Osteoblast (primary cell): ENCODE data around the gene DCK. TPM values are rescaled to one million over a fixed set of nuclear protein-coding genes. Genes with fewer than 3 reads are reported as not detected.
"Not testable (repeated sequence)": the region's sequence is repeated elsewhere in the genome, so short reads cannot be mapped to it uniquely, and the experiment has no call there.

Source experiments
- DNase-seq: peaks from one replicate; pipeline ENCODE4 v3.0.0; 2011; ENCODE audit warnings: low spot score, mixed read lengths; ENCODE audit not compliant: insufficient read length; ENCODE audit errors: missing footprints
- H2AFZ ChIP-seq: 2 replicates; pipeline ENCODE4 v1.6.0; 2011; ENCODE audit warnings: mild to moderate bottlenecking, low read length
- H3K27ac ChIP-seq: 2 replicates; pipeline ENCODE4 v1.5.1; 2011; ENCODE audit warnings: mild to moderate bottlenecking, low read depth, low read length, moderate library complexity
- H3K27me3 ChIP-seq: 2 replicates; pipeline ENCODE4 v1.6.0; 2012; ENCODE audit warnings: mild to moderate bottlenecking, control low read depth, inconsistent platforms, low read length, moderate library complexity; ENCODE audit not compliant: insufficient read depth
- H3K36me3 ChIP-seq: 2 replicates; pipeline ENCODE4 v1.5.1; 2011; ENCODE audit warnings: mild to moderate bottlenecking, low read length, control low read depth, moderate library complexity; ENCODE audit not compliant: insufficient read depth
- H3K4me1 ChIP-seq: 2 replicates; pipeline ENCODE4 v1.5.1; 2011; ENCODE audit warnings: mild to moderate bottlenecking, low read length, control low read depth, moderate library complexity; ENCODE audit not compliant: insufficient read depth
- H3K4me2 ChIP-seq: 2 replicates; pipeline ENCODE4 v1.6.0; 2011; ENCODE audit warnings: mild to moderate bottlenecking, low read length; ENCODE audit not compliant: insufficient read depth
- H3K4me3 ChIP-seq: fragments of 200-600 bp; sonication (generic); 3 replicates; pipeline ENCODE4 v1.5.1; 2012; ENCODE audit warnings: mild to moderate bottlenecking, low read length, inconsistent platforms; ENCODE audit not compliant: insufficient read depth
- H3K79me2 ChIP-seq: 2 replicates; pipeline ENCODE4 v1.6.0; 2012; ENCODE audit warnings: mild to moderate bottlenecking, low read length, control low read depth, inconsistent platforms; ENCODE audit not compliant: insufficient read depth
- H3K9me3 ChIP-seq: 2 replicates; pipeline ENCODE4 v1.5.1; 2011; ENCODE audit warnings: low read depth, low read length, control low read depth
- H4K20me1 ChIP-seq: 2 replicates; pipeline ENCODE4 v1.6.0; 2012; ENCODE audit warnings: mild to moderate bottlenecking, low read length, control low read depth; ENCODE audit not compliant: insufficient read depth
- CTCF ChIP-seq: IDR thresholded peaks from 2 replicates; pipeline ENCODE4 v1.5.1; 2011; ENCODE audit warnings: mild to moderate bottlenecking, low read depth, low read length, moderate library complexity; ENCODE audit errors: extremely low read depth
- total RNA-seq: library from RNA; depleted of rRNA; stranded (reverse); fragments of >200 nt; gene quantifications from 2 replicates; pipeline ENCODE4 v1.2.3, GENCODE V29; 2012

Gene DCK
- total RNA-seq, 1 donor = 13.8 TPM

- TF ChIP-seq CTCF = no peak
- Histone ChIP-seq H3K27me3 (no peaks in the 10 kb centered on the region), H4K20me1 (no peaks in the 10 kb centered on the region), H3K27ac (no peak overlapping the region), H3K9me3 (no peaks in the 10 kb centered on the region), H3K79me2 (peaks cover 31% of the 10 kb centered on the region), H3K36me3 (no peaks in the 10 kb centered on the region), H2AFZ (no peak overlapping the region), H3K4me1 (peaks cover 20% of the 10 kb centered on the region), H3K4me3 (no peak overlapping the region), H3K4me2 (no peak overlapping the region)
- DNase-seq = no peak
Measured at GRCh38 chr4:71011451-71011850, 18.0 kb downstream of the DCK start.

- H3K4me3 ChIP-seq = not testable (repeated sequence)
Measured at GRCh38 chr4:71017391-71017790, 23.9 kb downstream of the DCK start.

GRCh38 chr4:71020611-71021010, 27.2 kb downstream of the DCK start:
- Histone ChIP-seq H3K9me3 (no peaks in the 10 kb centered on the region), H3K27me3 (no peaks in the 10 kb centered on the region), H3K4me1 (peaks cover 6% of the 10 kb centered on the region), H2AFZ (no peak overlapping the region), H3K27ac (no peak overlapping the region), H3K4me2 (no peak overlapping the region), H3K36me3 (no peaks in the 10 kb centered on the region), H3K79me2 (peaks cover 15% of the 10 kb centered on the region), H3K4me3 (no peak overlapping the region), H4K20me1 (no peaks in the 10 kb centered on the region)
- TF ChIP-seq CTCF = no peak
- peak; percentile 8 for DNase-seq

More at GRCh38 chr4:71017391-71017790, 23.9 kb downstream of the DCK start:
- not testable (repeated sequence) for H2AFZ ChIP-seq, H3K27me3 ChIP-seq, H3K36me3 ChIP-seq, H3K4me2 ChIP-seq, H3K9me3 ChIP-seq, H3K27ac ChIP-seq, H4K20me1 ChIP-seq, H3K4me1 ChIP-seq, DNase-seq
- peaks cover 14% of the 10 kb centered on the region for H3K79me2 ChIP-seq

DNA sequence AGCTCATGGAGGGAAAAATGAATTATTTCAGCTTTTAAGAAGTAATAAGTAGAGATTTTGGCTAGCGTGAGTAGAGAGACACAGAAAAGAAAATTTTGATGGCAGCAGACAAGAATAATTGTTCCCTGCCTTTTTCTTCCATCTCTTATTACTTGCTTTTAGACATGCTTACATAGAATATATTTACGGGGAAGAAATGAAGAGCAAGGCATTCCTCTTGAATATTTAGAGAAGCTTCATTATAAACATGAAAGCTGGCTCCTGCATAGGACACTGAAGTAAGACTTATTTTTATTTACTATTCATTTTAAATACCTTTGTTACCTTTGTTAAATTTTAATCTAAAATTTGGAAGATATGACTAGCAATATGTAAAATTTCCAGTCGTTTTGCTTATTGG, 32.2 kb downstream of the DCK start:
- DNase-seq = no peak
- Histone ChIP-seq H3K4me3 (no peak overlapping the region), H3K27me3 (no peaks in the 10 kb centered on the region), H3K79me2 (peaks cover 8% of the 10 kb centered on the region), H3K4me2 (peak overlapping the region; percentile 28), H2AFZ (no peak overlapping the region), H3K36me3 (peaks cover 5% of the 10 kb centered on the region), H3K9me3 (no peaks in the 10 kb centered on the region), H3K4me1 (peaks cover 15% of the 10 kb centered on the region), H4K20me1 (no peaks in the 10 kb centered on the region), H3K27ac (peak overlapping the region; percentile 55)
- no peak for TF ChIP-seq CTCF
